HEK293 (cell line): ENCODE measurements around the gene C7orf57.

Experiments used
- BCL11A ChIP-seq: fragments of 450-650 bp; formaldehyde crosslinking; IDR thresholded peaks from 2 replicates; pipeline ENCODE4 v1.5.1; 2016; ENCODE audit warnings: low read depth, missing biosample characterization, missing genetic modification characterization
- GLIS1 ChIP-seq: fragments of 450-650 bp; formaldehyde crosslinking; IDR thresholded peaks from 2 replicates; pipeline ENCODE4 v1.5.1; 2016; ENCODE audit warnings: missing biosample characterization, missing genetic modification characterization
- GLIS2 ChIP-seq: fragments of 450-650 bp; formaldehyde crosslinking; IDR thresholded peaks from 2 replicates; pipeline ENCODE4 v1.5.1; 2016; ENCODE audit warnings: missing biosample characterization, missing genetic modification characterization
- HOXD13 ChIP-seq: sonication (generic); formaldehyde crosslinking; IDR thresholded peaks from 2 replicates; pipeline ENCODE4 v1.8.0; 2022; ENCODE audit warnings: missing genetic modification reagents, borderline replicate concordance
- KLF1 ChIP-seq: fragments of 450-650 bp; formaldehyde crosslinking; IDR thresholded peaks from 2 replicates; pipeline ENCODE4 v1.5.1; 2016; ENCODE audit warnings: missing biosample characterization, missing genetic modification characterization
- KLF10 ChIP-seq: fragments of 450-650 bp; IDR thresholded peaks from 2 replicates; pipeline ENCODE4 v1.5.1; 2018; ENCODE audit warnings: missing biosample characterization, mild to moderate bottlenecking, missing genetic modification characterization
- KLF8 ChIP-seq: fragments of 450-650 bp; formaldehyde crosslinking; IDR thresholded peaks from 2 replicates; pipeline ENCODE4 v1.5.1; 2016; ENCODE audit warnings: missing biosample characterization, missing genetic modification characterization
- SP3 ChIP-seq: fragments of 450-650 bp; formaldehyde crosslinking; IDR thresholded peaks from 2 replicates; pipeline ENCODE4 v1.5.1; 2016; ENCODE audit warnings: missing biosample characterization, missing genetic modification characterization
- ZBTB21 ChIP-seq: fragments of 450-650 bp; formaldehyde crosslinking; IDR thresholded peaks from 2 replicates; pipeline ENCODE4 v1.5.1; 2017; ENCODE audit warnings: missing biosample characterization, missing genetic modification characterization
- ZEB2 ChIP-seq: fragments of 450-650 bp; formaldehyde crosslinking; IDR thresholded peaks from 2 replicates; pipeline ENCODE4 v1.5.1; 2016; ENCODE audit warnings: missing biosample characterization, missing genetic modification characterization
- ZNF114 ChIP-seq: fragments of 450-650 bp; formaldehyde crosslinking; IDR thresholded peaks from 2 replicates; pipeline ENCODE4 v1.5.0; 2017; ENCODE audit warnings: missing biosample characterization, missing genetic modification characterization
- ZNF133 ChIP-seq: fragments of 450-650 bp; formaldehyde crosslinking; IDR thresholded peaks from 2 replicates; pipeline ENCODE4 v1.5.1; 2016; ENCODE audit warnings: missing biosample characterization, missing genetic modification characterization
- ZNF24 ChIP-seq: fragments of 450-650 bp; formaldehyde crosslinking; IDR thresholded peaks from 2 replicates; pipeline ENCODE4 v1.5.1; 2016; ENCODE audit warnings: missing biosample characterization, missing genetic modification characterization
- ZNF266 ChIP-seq: fragments of 450-650 bp; formaldehyde crosslinking; IDR thresholded peaks from 2 replicates; pipeline ENCODE4 v1.5.1; 2016; ENCODE audit warnings: missing biosample characterization, missing genetic modification characterization, low read depth
- ZNF335 ChIP-seq: fragments of 450-650 bp; formaldehyde crosslinking; conservative IDR thresholded peaks from 2 replicates; pipeline ENCODE4 v1.5.1; 2016; ENCODE audit warnings: missing biosample characterization, missing genetic modification characterization
- ZNF366 ChIP-seq: fragments of 450-650 bp; formaldehyde crosslinking; conservative IDR thresholded peaks from 2 replicates; pipeline ENCODE4 v1.5.1; 2016; ENCODE audit warnings: missing biosample characterization, missing genetic modification characterization
- ZNF394 ChIP-seq: fragments of 450-650 bp; formaldehyde crosslinking; IDR thresholded peaks from 2 replicates; pipeline ENCODE4 v1.5.1; 2016; ENCODE audit warnings: missing biosample characterization, missing genetic modification characterization, mild to moderate bottlenecking, moderate library complexity, borderline replicate concordance
- ZNF544 ChIP-seq: fragments of 450-650 bp; formaldehyde crosslinking; IDR thresholded peaks from 2 replicates; pipeline ENCODE4 v1.5.0; 2017; ENCODE audit warnings: missing biosample characterization, missing genetic modification characterization
- ZNF677 ChIP-seq: fragments of 450-650 bp; IDR thresholded peaks from 2 replicates; pipeline ENCODE4 v1.5.0; 2018; ENCODE audit warnings: missing biosample characterization, mild to moderate bottlenecking, missing genetic modification characterization, moderate library complexity
- ZNF776 ChIP-seq: fragments of 450-650 bp; formaldehyde crosslinking; IDR thresholded peaks from 2 replicates; pipeline ENCODE4 v1.5.0; 2017; ENCODE audit warnings: missing biosample characterization, missing genetic modification characterization, borderline replicate concordance
- ZNF785 ChIP-seq: fragments of 450-650 bp; formaldehyde crosslinking; IDR thresholded peaks from 2 replicates; pipeline ENCODE4 v1.5.1; 2016; ENCODE audit warnings: missing biosample characterization, missing genetic modification characterization
- ZNF830 ChIP-seq: fragments of 450-650 bp; IDR thresholded peaks from 2 replicates; pipeline ENCODE4 v1.5.0; 2018; ENCODE audit warnings: missing biosample characterization, missing genetic modification characterization, low read depth, mild to moderate bottlenecking, moderate library complexity
- ZXDB ChIP-seq: fragments of 450-650 bp; formaldehyde crosslinking; IDR thresholded peaks from 2 replicates; pipeline ENCODE4 v1.5.1; 2016; ENCODE audit warnings: missing biosample characterization, missing genetic modification characterization
- TF ChIP-seq, protein P1 (sequence below): fragments of 450-650 bp; formaldehyde crosslinking; conservative IDR thresholded peaks from 2 replicates; pipeline ENCODE4 v1.5.1; 2016; ENCODE audit warnings: low read depth, missing biosample characterization, missing genetic modification characterization
- TF ChIP-seq, protein P2 (sequence below): fragments of 450-650 bp; formaldehyde crosslinking; IDR thresholded peaks from 2 replicates; pipeline ENCODE4 v1.5.1; 2016; ENCODE audit warnings: missing biosample characterization, missing genetic modification characterization
- TF ChIP-seq, protein P3 (sequence below): fragments of 450-650 bp; formaldehyde crosslinking; IDR thresholded peaks from 2 replicates; pipeline ENCODE4 v1.5.1; 2016; ENCODE audit warnings: missing biosample characterization, missing genetic modification characterization

The C7orf57 gene

DNA sequence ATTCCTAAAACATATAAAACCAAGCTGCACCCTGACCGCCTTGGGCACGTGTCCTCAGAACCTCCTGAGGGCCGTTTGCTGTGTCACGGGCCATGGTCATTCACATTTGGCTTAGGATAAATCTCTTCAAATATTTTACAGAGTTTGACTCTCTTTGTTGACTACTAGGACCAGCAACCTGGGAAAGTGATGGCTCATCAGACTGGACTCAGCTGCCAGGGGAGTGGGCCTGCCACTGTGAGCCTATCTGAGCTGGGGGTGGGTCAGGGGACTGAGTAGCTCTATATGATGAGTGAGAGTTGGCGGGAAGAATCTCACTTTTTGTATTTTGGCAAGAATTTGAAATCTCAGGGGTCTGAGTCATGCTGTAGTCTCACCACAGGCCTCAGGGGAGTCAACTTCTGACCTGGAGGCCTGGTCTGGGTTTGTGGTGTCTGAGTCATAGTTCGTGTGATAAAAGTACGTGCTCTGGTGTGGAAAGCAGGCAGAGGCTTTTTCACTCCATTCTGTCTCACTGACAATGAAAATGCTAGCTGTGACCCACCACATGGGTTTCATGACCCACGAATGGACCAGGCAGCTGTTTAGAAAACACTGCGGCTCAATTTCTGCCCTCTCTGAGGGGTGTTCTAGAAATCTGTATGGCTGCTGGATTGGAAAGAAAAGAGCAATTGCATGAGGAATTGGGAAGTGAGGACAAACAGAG is 49.5 kb downstream of the C7orf57 start (continued):
- TF ChIP-seq, protein P1, sequence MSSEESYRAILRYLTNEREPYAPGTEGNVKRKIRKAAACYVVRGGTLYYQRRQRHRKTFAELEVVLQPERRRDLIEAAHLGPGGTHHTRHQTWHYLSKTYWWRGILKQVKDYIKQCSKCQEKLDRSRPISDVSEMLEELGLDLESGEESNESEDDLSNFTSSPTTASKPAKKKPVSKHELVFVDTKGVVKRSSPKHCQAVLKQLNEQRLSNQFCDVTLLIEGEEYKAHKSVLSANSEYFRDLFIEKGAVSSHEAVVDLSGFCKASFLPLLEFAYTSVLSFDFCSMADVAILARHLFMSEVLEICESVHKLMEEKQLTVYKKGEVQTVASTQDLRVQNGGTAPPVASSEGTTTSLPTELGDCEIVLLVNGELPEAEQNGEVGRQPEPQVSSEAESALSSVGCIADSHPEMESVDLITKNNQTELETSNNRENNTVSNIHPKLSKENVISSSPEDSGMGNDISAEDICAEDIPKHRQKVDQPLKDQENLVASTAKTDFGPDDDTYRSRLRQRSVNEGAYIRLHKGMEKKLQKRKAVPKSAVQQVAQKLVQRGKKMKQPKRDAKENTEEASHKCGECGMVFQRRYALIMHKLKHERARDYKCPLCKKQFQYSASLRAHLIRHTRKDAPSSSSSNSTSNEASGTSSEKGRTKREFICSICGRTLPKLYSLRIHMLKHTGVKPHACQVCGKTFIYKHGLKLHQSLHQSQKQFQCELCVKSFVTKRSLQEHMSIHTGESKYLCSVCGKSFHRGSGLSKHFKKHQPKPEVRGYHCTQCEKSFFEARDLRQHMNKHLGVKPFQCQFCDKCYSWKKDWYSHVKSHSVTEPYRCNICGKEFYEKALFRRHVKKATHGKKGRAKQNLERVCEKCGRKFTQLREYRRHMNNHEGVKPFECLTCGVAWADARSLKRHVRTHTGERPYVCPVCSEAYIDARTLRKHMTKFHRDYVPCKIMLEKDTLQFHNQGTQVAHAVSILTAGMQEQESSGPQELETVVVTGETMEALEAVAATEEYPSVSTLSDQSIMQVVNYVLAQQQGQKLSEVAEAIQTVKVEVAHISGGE (tag by site-specific recombination) = no peak
- TF ChIP-seq ZNF335 (tag by site-specific recombination) (0 out of 2 replicates have a peak, but pooled peaks have one; percentile 28), ZNF544 (tag by site-specific recombination) (no peak), GLIS2 (tag by site-specific recombination) (peak; percentile 63), KLF8 (tag by site-specific recombination) (peak; percentile 74), ZNF366 (tag by site-specific recombination) (peak; percentile 88), HOXD13 (CRISPR knock-in tag) (no peak), KLF1 (tag by site-specific recombination) (no peak), SP3 (tag by site-specific recombination) (peak; percentile 39; the same call in 1 of the 2 replicates), ZNF830 (tag by site-specific recombination) (no peak), ZBTB21 (tag by site-specific recombination) (peak; percentile 37; the same call in 1 of the 2 replicates), ZXDB (tag by site-specific recombination) (0 out of 2 replicates have a peak, but pooled peaks have one; percentile 31), ZEB2 (tag by site-specific recombination) (peak; percentile 67), ZNF24 (peak; percentile 56; the same call in 1 of the 2 replicates), BCL11A (tag by site-specific recombination) (0 out of 2 replicates have a peak, but pooled peaks have one; percentile 14), ZNF133 (tag by site-specific recombination) (no peak), ZNF114 (tag by site-specific recombination) (no peak), GLIS1 (tag by site-specific recombination) (peak; percentile 65), ZNF394 (tag by site-specific recombination) (peak; percentile 37; the same call in 1 of the 2 replicates), ZNF266 (no peak), KLF10 (tag by site-specific recombination) (peak; percentile 92), ZNF776 (no peak), ZNF785 (tag by site-specific recombination) (no peak), ZNF677 (tag by site-specific recombination) (no peak)
- TF ChIP-seq, protein P2, sequence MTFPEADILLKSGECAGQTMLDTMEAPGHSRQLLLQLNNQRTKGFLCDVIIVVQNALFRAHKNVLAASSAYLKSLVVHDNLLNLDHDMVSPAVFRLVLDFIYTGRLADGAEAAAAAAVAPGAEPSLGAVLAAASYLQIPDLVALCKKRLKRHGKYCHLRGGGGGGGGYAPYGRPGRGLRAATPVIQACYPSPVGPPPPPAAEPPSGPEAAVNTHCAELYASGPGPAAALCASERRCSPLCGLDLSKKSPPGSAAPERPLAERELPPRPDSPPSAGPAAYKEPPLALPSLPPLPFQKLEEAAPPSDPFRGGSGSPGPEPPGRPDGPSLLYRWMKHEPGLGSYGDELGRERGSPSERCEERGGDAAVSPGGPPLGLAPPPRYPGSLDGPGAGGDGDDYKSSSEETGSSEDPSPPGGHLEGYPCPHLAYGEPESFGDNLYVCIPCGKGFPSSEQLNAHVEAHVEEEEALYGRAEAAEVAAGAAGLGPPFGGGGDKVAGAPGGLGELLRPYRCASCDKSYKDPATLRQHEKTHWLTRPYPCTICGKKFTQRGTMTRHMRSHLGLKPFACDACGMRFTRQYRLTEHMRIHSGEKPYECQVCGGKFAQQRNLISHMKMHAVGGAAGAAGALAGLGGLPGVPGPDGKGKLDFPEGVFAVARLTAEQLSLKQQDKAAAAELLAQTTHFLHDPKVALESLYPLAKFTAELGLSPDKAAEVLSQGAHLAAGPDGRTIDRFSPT (tag by site-specific recombination) = peak; percentile 81
- TF ChIP-seq, protein P3, sequence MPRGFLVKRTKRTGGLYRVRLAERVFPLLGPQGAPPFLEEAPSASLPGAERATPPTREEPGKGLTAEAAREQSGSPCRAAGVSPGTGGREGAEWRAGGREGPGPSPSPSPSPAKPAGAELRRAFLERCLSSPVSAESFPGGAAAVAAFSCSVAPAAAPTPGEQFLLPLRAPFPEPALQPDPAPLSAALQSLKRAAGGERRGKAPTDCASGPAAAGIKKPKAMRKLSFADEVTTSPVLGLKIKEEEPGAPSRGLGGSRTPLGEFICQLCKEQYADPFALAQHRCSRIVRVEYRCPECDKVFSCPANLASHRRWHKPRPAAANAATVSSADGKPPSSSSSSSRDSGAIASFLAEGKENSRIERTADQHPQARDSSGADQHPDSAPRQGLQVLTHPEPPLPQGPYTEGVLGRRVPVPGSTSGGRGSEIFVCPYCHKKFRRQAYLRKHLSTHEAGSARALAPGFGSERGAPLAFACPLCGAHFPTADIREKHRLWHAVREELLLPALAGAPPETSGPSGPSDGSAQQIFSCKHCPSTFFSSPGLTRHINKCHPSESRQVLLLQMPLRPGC (tag by site-specific recombination) = peak; percentile 42; the same call in 1 of the 2 replicates
